ENCODE data around the gene KSR2.

KSR2 gene

GRCh38 chr12:117622741-117623140 lies 346.0 kb downstream of the KSR2 start:
- H3K9me3 ChIP-seq (ENCODE audit: low read depth, low read length) = no peaks in the 10 kb centered on the region
- DNase-seq (ENCODE audit: low read depth, low spot score) = no peak
- TF ChIP-seq POLR2AphosphoS5 (IDR thresholded peaks at IDR 0.05; ENCODE audit: borderline replicate concordance, low read depth, low read length) (no peak), EZH2 (IDR thresholded peaks at IDR 0.05) (no peak), FOXP2 (optimal IDR thresholded peaks at IDR 0.05; ENCODE audit: control extremely low read depth, extremely low read length, insufficient read depth) (no peak)
- H3K36me3 ChIP-seq (ENCODE audit: insufficient read depth, low read length) = no peaks in the 10 kb centered on the region
- H3K9ac ChIP-seq (ENCODE audit: insufficient read length) = no peak overlapping the region
- H3K27ac ChIP-seq = no peak overlapping the region
- H3K4me3 ChIP-seq = no peak overlapping the region

DNA sequence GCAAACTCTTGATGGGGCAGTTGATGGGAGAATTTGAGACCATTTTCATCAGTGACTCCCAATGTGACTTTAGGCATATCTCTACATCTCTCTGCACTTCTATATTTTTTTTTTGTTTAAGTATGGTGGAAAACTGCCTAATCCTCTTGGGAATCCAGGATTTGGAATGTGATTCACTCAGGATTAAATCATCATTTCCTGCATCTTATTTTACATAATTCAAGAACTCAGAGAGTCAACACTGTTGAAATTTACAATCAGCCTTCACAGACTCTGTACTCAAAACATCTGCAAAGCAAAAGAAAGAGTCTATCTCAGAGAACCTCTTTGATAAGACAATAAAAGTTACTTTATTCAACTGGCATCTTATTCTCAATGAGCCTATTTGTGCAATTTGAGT lies 346.7 kb downstream of the KSR2 start:
- no peak overlapping the region for H3K27ac ChIP-seq
- TF ChIP-seq FOXP2 (optimal IDR thresholded peaks at IDR 0.05; ENCODE audit: control extremely low read depth, extremely low read length, insufficient read depth) (no peak), EZH2 (IDR thresholded peaks at IDR 0.05) (no peak), POLR2AphosphoS5 (IDR thresholded peaks at IDR 0.05; ENCODE audit: borderline replicate concordance, low read depth, low read length) (no peak)
- DNase-seq (ENCODE audit: low read depth, low spot score) = no peak
- no peaks in the 10 kb centered on the region for H3K36me3 ChIP-seq (ENCODE audit: insufficient read depth, low read length)
- H3K4me3 ChIP-seq = no peak overlapping the region
- no peaks in the 10 kb centered on the region for H3K9me3 ChIP-seq (ENCODE audit: low read depth, low read length)
- no peak overlapping the region for H3K9ac ChIP-seq (ENCODE audit: insufficient read length)

- TF ChIP-seq FOXP2 (optimal IDR thresholded peaks at IDR 0.05; ENCODE audit: control extremely low read depth, extremely low read length, insufficient read depth) = no peak
- no peak for TF ChIP-seq POLR2AphosphoS5 (IDR thresholded peaks at IDR 0.05; ENCODE audit: borderline replicate concordance, low read depth, low read length)
- no peak for TF ChIP-seq EZH2 (IDR thresholded peaks at IDR 0.05)
- no peak overlapping the region for H3K27ac ChIP-seq
Measured at GRCh38 chr12:117607778-117608177, 361.0 kb downstream of the KSR2 start.

GRCh38 chr12:117606945-117607344 lies 361.8 kb downstream of the KSR2 start:
- DNase-seq (ENCODE audit: low read depth, low spot score) = no peak
- H3K36me3 ChIP-seq (ENCODE audit: insufficient read depth, low read length) = no peaks in the 10 kb centered on the region
- no peak overlapping the region for H3K9ac ChIP-seq (ENCODE audit: insufficient read length)

More at GRCh38 chr12:117607778-117608177, 361.0 kb downstream of the KSR2 start:
- H3K9me3 ChIP-seq (ENCODE audit: low read depth, low read length) = no peaks in the 10 kb centered on the region
- no peaks in the 10 kb centered on the region for H3K36me3 ChIP-seq (ENCODE audit: insufficient read depth, low read length)
- H3K4me3 ChIP-seq = no peak overlapping the region
- DNase-seq (ENCODE audit: low read depth, low spot score) = no peak
- no peak overlapping the region for H3K9ac ChIP-seq (ENCODE audit: insufficient read length)

GRCh38 chr12:117606024-117606423 lies 362.8 kb downstream of the KSR2 start:
- H3K27ac ChIP-seq = no peak overlapping the region
- no peak overlapping the region for H3K9ac ChIP-seq (ENCODE audit: insufficient read length)
- H3K4me3 ChIP-seq = no peak overlapping the region
- no peak for TF ChIP-seq FOXP2 (optimal IDR thresholded peaks at IDR 0.05; ENCODE audit: control extremely low read depth, extremely low read length, insufficient read depth)
- TF ChIP-seq POLR2AphosphoS5 (IDR thresholded peaks at IDR 0.05; ENCODE audit: borderline replicate concordance, low read depth, low read length) = no peak
- no peak for TF ChIP-seq EZH2 (IDR thresholded peaks at IDR 0.05)
- H3K36me3 ChIP-seq (ENCODE audit: insufficient read depth, low read length) = no peaks in the 10 kb centered on the region
- no peak for DNase-seq (ENCODE audit: low read depth, low spot score)
- H3K9me3 ChIP-seq (ENCODE audit: low read depth, low read length) = no peaks in the 10 kb centered on the region

More at GRCh38 chr12:117606945-117607344, 361.8 kb downstream of the KSR2 start:
- no peak overlapping the region for H3K27ac ChIP-seq
- no peaks in the 10 kb centered on the region for H3K9me3 ChIP-seq (ENCODE audit: low read depth, low read length)
- no peak overlapping the region for H3K4me3 ChIP-seq
- TF ChIP-seq EZH2 (IDR thresholded peaks at IDR 0.05) (no peak), POLR2AphosphoS5 (IDR thresholded peaks at IDR 0.05; ENCODE audit: borderline replicate concordance, low read depth, low read length) (no peak), FOXP2 (optimal IDR thresholded peaks at IDR 0.05; ENCODE audit: control extremely low read depth, extremely low read length, insufficient read depth) (no peak)

- Histone ChIP-seq H3K9ac (ENCODE audit: insufficient read length) (no peak overlapping the region), H3K4me3 (no peak overlapping the region), H3K27ac (no peak overlapping the region), H3K9me3 (ENCODE audit: low read depth, low read length) (no peaks in the 10 kb centered on the region), H3K36me3 (ENCODE audit: insufficient read depth, low read length) (no peaks in the 10 kb centered on the region)
- no peak for DNase-seq (ENCODE audit: low read depth, low spot score)
- TF ChIP-seq POLR2AphosphoS5 (IDR thresholded peaks at IDR 0.05; ENCODE audit: borderline replicate concordance, low read depth, low read length) (no peak), EZH2 (IDR thresholded peaks at IDR 0.05) (no peak), FOXP2 (optimal IDR thresholded peaks at IDR 0.05; ENCODE audit: control extremely low read depth, extremely low read length, insufficient read depth) (no peak)
Measured at GRCh38 chr12:117603316-117604113, 365.3 kb downstream of the KSR2 start.

DNA sequence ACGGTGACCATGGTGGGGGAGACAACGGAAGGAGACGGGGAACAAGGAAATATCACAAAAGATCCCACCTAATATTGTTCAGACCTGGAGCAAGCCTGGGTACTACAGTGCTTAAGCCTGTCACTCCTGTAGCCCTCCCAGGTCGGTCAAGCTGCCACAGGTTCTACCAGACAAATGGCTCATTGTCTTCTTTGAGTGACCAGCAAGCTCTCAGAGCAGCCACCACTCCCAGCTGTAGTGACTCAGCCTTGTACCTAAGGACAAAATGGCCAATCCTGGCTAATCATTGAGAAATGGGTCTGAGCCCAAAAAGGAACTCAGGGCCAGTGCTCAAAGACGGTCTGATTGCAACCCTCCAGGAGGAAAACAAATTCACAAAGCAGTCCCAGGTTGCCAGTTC lies 368.9 kb downstream of the KSR2 start:
- TF ChIP-seq EZH2 (IDR thresholded peaks at IDR 0.05) (no peak), POLR2AphosphoS5 (IDR thresholded peaks at IDR 0.05; ENCODE audit: borderline replicate concordance, low read depth, low read length) (no peak), FOXP2 (optimal IDR thresholded peaks at IDR 0.05; ENCODE audit: control extremely low read depth, extremely low read length, insufficient read depth) (no peak)
- no peaks in the 10 kb centered on the region for H3K9me3 ChIP-seq (ENCODE audit: low read depth, low read length)
- no peak overlapping the region for H3K4me3 ChIP-seq
- no peak for DNase-seq (ENCODE audit: low read depth, low spot score)
- H3K36me3 ChIP-seq (ENCODE audit: insufficient read depth, low read length) = no peaks in the 10 kb centered on the region
- no peak overlapping the region for H3K27ac ChIP-seq
- H3K9ac ChIP-seq (ENCODE audit: insufficient read length) = no peak overlapping the region

DNA sequence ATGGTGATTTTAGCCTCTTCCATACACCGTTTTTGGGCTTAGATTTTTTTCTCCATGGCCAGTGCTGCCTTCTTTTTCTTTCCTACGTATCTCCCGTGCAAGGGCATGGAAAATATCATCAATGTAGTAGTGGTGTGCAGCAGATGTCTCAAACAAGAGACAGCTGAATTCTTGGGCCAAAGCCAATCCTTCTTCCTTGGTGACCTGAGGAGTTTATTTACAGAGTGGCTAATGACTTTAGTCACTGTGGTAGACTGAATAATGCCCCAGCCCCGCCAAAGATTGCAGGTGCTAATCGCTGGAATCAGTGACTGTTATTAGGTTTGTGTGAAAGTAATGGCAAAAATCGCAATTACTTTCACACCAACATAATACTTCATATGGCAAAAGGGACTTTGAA lies 371.8 kb downstream of the KSR2 start:
- Histone ChIP-seq H3K9me3 (ENCODE audit: low read depth, low read length) (no peaks in the 10 kb centered on the region), H3K4me3 (no peak overlapping the region), H3K36me3 (ENCODE audit: insufficient read depth, low read length) (no peaks in the 10 kb centered on the region), H3K9ac (ENCODE audit: insufficient read length) (no peak overlapping the region), H3K27ac (no peak overlapping the region)
- DNase-seq (ENCODE audit: low read depth, low spot score) = no peak
- TF ChIP-seq FOXP2 (optimal IDR thresholded peaks at IDR 0.05; ENCODE audit: control extremely low read depth, extremely low read length, insufficient read depth) (no peak), EZH2 (IDR thresholded peaks at IDR 0.05) (no peak), POLR2AphosphoS5 (IDR thresholded peaks at IDR 0.05; ENCODE audit: borderline replicate concordance, low read depth, low read length) (no peak)

All from SK-N-MC (cell line).